ENCODE results near the gene ZNF341. TPM values are rescaled to one million over a fixed set of nuclear protein-coding genes. Genes with fewer than 3 reads are reported as not detected.

Gene ZNF341
- total RNA-seq, 1 donor from 2014 or later = 8.3 TPM

DNA sequence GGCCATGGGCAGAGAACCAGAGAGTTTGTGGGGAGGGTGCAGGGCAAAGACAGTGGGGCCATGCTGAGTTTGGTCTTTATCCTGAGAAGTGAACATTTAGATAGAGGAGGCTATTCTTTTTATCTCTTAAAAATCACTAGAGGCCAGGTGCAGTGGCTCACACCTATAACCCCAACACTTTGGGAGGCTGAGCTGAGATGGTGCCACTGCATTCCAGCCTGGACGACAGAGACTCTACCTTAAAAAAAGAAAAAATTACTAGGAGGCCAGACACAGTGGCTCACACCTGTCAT is 20.4 kb upstream of the ZNF341 start:
- Mint-ChIP-seq H3K4me1 (ENCODE audit: low read depth) (peaks cover 4% of the 10 kb centered on the region), H3K27ac (no peak overlapping the region), H3K9me3 (ENCODE audit: low read depth) (no peaks in the 10 kb centered on the region)

DNA sequence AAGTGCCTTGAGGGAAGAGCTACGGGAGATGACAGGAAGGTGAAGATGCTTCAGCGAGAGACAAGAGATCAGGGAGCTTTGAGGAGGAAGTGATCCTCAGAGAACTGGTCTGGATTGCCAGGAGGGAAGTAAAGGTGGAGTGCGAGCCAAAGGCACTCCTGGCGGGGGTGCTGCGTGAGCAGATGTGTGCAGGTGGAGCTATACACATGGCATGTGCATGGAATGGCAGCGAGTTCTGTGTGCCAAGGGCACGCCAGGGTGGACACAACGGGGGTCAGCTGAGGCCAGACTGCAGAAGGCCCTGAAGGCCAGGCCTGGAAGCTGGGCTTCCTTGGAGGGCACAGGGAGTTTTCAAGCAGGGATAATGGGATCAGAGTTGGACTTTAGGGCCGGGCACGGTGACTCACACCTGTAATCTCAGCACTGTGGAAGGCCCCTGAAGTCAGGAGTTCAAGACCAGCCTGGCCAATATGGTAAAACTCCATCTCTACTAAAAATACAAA is 17.9 kb upstream of the ZNF341 start:
- Mint-ChIP-seq H3K36me3 (ENCODE audit: insufficient read depth) (no peaks in the 10 kb centered on the region), H3K4me1 (ENCODE audit: low read depth) (no peaks in the 10 kb centered on the region), H3K4me3 (ENCODE audit: low read depth) (no peak overlapping the region), H3K27me3 (no peaks in the 10 kb centered on the region), H3K27ac (no peak overlapping the region), H3K9me3 (ENCODE audit: low read depth) (no peaks in the 10 kb centered on the region)
- TF ChIP-seq, protein P1, sequence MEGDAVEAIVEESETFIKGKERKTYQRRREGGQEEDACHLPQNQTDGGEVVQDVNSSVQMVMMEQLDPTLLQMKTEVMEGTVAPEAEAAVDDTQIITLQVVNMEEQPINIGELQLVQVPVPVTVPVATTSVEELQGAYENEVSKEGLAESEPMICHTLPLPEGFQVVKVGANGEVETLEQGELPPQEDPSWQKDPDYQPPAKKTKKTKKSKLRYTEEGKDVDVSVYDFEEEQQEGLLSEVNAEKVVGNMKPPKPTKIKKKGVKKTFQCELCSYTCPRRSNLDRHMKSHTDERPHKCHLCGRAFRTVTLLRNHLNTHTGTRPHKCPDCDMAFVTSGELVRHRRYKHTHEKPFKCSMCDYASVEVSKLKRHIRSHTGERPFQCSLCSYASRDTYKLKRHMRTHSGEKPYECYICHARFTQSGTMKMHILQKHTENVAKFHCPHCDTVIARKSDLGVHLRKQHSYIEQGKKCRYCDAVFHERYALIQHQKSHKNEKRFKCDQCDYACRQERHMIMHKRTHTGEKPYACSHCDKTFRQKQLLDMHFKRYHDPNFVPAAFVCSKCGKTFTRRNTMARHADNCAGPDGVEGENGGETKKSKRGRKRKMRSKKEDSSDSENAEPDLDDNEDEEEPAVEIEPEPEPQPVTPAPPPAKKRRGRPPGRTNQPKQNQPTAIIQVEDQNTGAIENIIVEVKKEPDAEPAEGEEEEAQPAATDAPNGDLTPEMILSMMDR (IDR thresholded peaks at IDR 0.05; ENCODE audit: unreplicated experiment) = no peak
- DNase-seq (ENCODE audit: low spot score, unreplicated experiment) = no peak

More for the DNA sequence above, 20.4 kb upstream of the ZNF341 start:
- H3K4me3 Mint-ChIP-seq (ENCODE audit: low read depth) = no peak overlapping the region
- no peak for DNase-seq (ENCODE audit: low spot score, unreplicated experiment)
- TF ChIP-seq, protein P1 (IDR thresholded peaks at IDR 0.05; ENCODE audit: unreplicated experiment) = no peak
- no peaks in the 10 kb centered on the region for H3K27me3 Mint-ChIP-seq
- H3K36me3 Mint-ChIP-seq (ENCODE audit: insufficient read depth) = no peaks in the 10 kb centered on the region

DNA sequence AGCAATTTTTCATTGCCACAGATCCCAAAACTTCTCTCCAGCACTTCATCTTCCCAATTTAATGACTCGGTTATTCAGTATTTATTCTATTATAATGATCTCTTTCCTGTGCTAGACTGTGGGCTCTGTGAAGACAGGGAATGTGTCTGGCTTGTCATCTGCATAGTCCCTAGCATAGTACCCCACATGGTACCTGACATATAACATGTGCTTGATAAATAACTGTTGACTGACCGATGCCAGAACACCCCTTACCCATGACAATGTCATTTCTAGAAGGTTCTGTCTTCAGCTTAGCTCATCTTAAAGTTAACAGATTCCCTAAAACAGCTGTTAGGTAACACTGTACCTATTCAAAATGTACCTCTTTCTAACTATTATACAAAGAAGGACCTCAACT is 15.3 kb upstream of the ZNF341 start:
- H3K36me3 Mint-ChIP-seq (ENCODE audit: insufficient read depth) = peaks cover 2% of the 10 kb centered on the region
- no peak overlapping the region for H3K4me3 Mint-ChIP-seq (ENCODE audit: low read depth)
- TF ChIP-seq, protein P1 (IDR thresholded peaks at IDR 0.05; ENCODE audit: unreplicated experiment) = no peak
- no peak overlapping the region for H3K27ac Mint-ChIP-seq
- H3K4me1 Mint-ChIP-seq (ENCODE audit: low read depth) = peaks cover 2% of the 10 kb centered on the region
- peaks cover 7% of the 10 kb centered on the region for H3K9me3 Mint-ChIP-seq (ENCODE audit: low read depth)
- no peaks in the 10 kb centered on the region for H3K27me3 Mint-ChIP-seq
- no peak for DNase-seq (ENCODE audit: low spot score, unreplicated experiment)

DNA sequence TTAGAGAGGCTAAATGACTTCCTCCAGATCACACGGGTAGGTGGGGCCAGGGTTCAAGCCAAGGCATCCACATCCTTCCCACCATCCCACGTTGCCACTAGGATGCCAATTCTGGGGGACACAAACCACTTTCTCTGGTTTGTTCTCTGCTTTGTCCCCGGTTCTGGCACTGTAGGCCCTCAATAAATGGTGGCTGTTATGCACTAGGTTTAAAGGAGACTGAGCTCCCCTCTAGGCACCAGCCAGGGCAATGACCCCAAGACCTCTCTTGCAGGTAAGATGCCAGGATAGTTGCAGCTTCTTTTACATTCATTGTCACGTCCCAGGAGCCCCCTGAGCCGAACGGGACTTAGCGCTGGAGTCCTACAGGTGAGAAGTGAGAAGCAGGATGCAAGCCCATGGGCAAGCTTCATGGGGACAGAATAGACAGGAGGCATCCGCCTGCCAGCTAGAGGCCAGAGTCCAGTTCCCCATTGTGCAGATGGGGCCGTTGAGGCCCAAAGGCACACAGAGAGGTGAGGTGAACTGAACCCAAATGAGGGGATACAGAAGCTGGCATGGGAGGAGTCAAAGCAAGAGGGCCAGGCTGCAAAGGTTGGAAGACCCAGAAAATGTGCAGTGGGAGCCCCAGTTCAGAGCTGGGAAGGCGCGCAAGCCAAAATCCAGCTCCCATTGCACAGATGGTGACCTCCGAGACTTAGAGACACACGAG is 12.4 kb upstream of the ZNF341 start:
- DNase-seq (ENCODE audit: low spot score, unreplicated experiment) = no peak
- TF ChIP-seq, protein P1 (IDR thresholded peaks at IDR 0.05; ENCODE audit: unreplicated experiment) = no peak
- no peaks in the 10 kb centered on the region for H3K27me3 Mint-ChIP-seq
- H3K36me3 Mint-ChIP-seq (ENCODE audit: insufficient read depth) = peaks cover 2% of the 10 kb centered on the region
- peaks cover 7% of the 10 kb centered on the region for H3K9me3 Mint-ChIP-seq (ENCODE audit: low read depth)
- H3K4me3 Mint-ChIP-seq (ENCODE audit: low read depth) = peak overlapping the region; percentile 71
- H3K4me1 Mint-ChIP-seq (ENCODE audit: low read depth) = peaks cover 2% of the 10 kb centered on the region
- H3K27ac Mint-ChIP-seq = no peak overlapping the region

DNA sequence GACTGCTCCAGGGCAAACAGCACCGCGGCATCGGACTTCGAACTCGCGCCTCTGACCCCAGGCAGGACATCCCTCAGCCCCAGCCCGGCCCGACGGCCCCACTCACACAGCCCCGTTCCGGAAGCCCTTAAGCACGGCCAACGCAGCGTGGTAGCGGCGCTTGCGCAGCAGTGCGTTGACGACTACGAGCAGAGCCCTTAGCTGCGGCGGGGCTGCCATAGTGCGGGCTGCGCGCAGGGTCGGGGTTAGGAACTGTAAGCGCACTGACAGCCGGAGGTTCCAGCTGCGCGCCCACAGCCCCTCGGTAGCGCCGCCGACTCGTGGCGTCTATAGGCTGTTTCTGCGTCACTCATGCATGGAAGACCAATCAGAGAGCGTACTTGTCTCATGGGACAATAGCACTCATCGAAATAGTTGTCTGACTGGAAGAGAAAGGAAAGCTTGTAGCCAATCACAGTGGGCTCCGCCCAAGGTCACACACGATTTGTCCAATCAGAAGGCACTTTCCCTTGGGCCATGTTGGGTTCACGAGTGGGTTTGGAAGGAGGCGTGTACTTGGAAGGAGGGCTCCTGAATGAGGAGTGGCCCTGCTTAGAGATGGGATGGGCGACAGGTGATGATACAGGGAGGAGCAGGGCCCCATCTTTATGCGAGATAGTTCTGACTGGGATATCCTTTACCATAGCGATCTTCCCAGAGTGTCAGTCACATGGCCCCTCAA is 11.6 kb upstream of the ZNF341 start, which contains the start of gene PXMP4:
Gene PXMP4 (minus strand): TSS at position 322 of the 721 bp plus-strand sequence. CDS start 103 bp downstream, at position 219.
- peaks cover 2% of the 10 kb centered on the region for H3K4me1 Mint-ChIP-seq (ENCODE audit: low read depth)
- H3K27me3 Mint-ChIP-seq = no peaks in the 10 kb centered on the region
- H3K9me3 Mint-ChIP-seq (ENCODE audit: low read depth) = peaks cover 7% of the 10 kb centered on the region

More for the DNA sequence above, 11.6 kb upstream of the ZNF341 start, which contains the start of gene PXMP4:
- DNase-seq (ENCODE audit: low spot score, unreplicated experiment) = peak; percentile 49
- H3K4me3 Mint-ChIP-seq (ENCODE audit: low read depth) = peak within 1 kb of the TSS; percentile 71
- TF ChIP-seq, protein P1 (IDR thresholded peaks at IDR 0.05; ENCODE audit: unreplicated experiment) = no peak
- peak within 1 kb of the TSS; percentile 68 for H3K27ac Mint-ChIP-seq
- H3K36me3 Mint-ChIP-seq (ENCODE audit: insufficient read depth) = peaks cover 2% of the 10 kb centered on the region

Measured in progenitor cell of endocrine pancreas (in vitro differentiated cells).